NB4 (cell line): ENCODE data around the gene RPGRIP1L.

Source experiments
- DNase-seq: peaks from one replicate; pipeline ENCODE4 v3.0.0; 2010; ENCODE audit warnings: low read depth
- H3K4me3 ChIP-seq: one replicate; pipeline ENCODE4 v1.5.1; 2011; ENCODE audit warnings: mild to moderate bottlenecking, low read depth, low read length, moderate library complexity
- MYC ChIP-seq: IDR thresholded peaks from 2 replicates; pipeline ENCODE4 v1.6.1; 2011; ENCODE audit warnings: low read depth, low read length
- POLR2A ChIP-seq: IDR thresholded peaks from 2 replicates; pipeline ENCODE4 v1.6.1; 2011; ENCODE audit warnings: mild to moderate bottlenecking; ENCODE audit not compliant: insufficient read length; ENCODE audit errors: extremely low read depth
- TF ChIP-seq, protein P1 (sequence below): IDR thresholded peaks from one replicate; pipeline ENCODE4 v1.5.1; 2012; ENCODE audit warnings: low read depth, low read length
- TF ChIP-seq, protein P2 (sequence below): IDR thresholded peaks from 2 replicates; pipeline ENCODE4 v1.6.1; 2011; ENCODE audit warnings: low read depth, low read length

The RPGRIP1L gene

DNA sequence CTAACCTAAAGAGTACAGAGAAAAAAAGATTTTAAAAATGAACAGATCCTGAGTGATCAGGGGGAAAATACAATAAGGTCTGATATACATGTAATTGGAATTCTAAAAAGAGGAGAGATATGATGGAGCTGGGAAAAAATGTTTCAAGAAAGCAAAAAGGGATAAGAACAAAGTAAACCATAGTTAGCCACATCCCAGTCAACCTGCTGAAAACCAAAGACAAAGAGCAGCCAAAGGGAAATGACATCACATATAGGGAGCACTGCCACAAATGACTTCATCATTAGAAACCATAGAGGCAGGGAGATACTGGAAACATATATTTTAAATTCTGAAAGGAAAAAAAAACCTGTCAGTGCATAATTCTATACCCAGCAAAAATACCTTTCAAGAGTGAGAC lies 131.9 kb downstream of the RPGRIP1L start:
- TF ChIP-seq POLR2A (no peak), MYC (no peak)
- TF ChIP-seq, protein P1, sequence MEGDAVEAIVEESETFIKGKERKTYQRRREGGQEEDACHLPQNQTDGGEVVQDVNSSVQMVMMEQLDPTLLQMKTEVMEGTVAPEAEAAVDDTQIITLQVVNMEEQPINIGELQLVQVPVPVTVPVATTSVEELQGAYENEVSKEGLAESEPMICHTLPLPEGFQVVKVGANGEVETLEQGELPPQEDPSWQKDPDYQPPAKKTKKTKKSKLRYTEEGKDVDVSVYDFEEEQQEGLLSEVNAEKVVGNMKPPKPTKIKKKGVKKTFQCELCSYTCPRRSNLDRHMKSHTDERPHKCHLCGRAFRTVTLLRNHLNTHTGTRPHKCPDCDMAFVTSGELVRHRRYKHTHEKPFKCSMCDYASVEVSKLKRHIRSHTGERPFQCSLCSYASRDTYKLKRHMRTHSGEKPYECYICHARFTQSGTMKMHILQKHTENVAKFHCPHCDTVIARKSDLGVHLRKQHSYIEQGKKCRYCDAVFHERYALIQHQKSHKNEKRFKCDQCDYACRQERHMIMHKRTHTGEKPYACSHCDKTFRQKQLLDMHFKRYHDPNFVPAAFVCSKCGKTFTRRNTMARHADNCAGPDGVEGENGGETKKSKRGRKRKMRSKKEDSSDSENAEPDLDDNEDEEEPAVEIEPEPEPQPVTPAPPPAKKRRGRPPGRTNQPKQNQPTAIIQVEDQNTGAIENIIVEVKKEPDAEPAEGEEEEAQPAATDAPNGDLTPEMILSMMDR: no peak
- TF ChIP-seq, protein P2, sequence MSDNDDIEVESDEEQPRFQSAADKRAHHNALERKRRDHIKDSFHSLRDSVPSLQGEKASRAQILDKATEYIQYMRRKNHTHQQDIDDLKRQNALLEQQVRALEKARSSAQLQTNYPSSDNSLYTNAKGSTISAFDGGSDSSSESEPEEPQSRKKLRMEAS: no peak
- no peak overlapping the region for H3K4me3 ChIP-seq
- DNase-seq: no peak

DNA sequence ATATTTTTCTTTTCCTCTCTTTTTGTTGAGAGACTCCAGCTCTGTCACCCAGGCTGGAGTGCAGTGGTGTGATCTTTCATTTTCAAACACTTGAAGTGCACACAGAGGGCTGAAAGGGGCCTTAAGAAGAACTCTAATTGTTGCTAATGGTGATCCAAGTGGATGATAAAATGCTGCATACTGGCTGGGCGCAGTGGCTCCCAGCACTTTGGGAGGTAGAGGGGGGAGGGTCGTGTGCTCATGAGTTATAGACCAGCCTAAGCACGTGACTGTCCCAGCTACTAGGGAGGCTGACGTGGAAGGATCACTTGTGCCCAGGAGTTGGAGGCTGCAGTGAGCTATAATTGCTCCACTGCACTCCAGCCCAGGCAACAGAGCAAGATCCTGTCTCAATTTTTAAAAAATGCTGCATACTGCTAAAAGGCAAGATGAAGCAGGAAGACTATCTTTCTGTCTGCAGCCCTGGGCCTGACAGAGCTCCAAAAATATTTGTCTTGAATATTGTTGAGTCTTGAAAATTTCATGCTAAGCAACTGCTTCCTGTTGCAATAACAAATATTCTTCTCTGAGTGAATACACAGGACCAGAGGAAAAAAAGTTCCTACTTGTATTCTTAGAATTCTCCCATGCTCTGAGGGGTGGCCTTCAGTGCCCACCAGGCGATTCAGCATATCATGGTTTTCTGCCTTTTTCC lies 137.0 kb downstream of the RPGRIP1L start:
- TF ChIP-seq, protein P2: no peak
- no peak for TF ChIP-seq MYC
- no peak for TF ChIP-seq POLR2A
- TF ChIP-seq, protein P1: no peak
- no peak overlapping the region for H3K4me3 ChIP-seq
- DNase-seq: no peak

DNA sequence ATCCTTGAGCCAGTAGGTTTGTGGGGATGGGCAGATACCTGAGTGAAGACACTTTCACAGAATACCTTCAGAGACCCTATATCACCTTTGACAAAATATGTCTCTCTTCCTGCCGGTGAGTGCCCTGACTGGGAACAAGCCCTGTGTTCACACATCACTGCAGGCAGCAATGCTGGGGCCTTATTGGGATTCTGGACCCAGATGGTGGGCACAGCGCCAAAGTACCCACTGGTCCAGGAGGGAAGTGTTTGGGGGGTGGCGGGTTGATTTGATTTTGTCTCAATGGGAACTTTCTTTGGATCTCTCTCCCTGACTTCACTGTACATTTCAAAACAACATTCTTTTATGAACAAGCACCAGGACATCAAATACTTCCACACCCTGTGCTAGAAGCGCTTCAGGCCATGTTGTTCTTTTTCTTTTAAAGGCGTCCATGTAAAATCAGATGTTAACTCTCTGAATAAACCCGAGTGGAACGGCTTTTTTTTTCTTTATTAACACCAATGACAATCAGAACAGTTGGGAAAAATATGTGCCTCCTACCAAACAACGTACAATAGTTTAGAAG lies 138.3 kb downstream of the RPGRIP1L start:
- no peak for DNase-seq

DNA sequence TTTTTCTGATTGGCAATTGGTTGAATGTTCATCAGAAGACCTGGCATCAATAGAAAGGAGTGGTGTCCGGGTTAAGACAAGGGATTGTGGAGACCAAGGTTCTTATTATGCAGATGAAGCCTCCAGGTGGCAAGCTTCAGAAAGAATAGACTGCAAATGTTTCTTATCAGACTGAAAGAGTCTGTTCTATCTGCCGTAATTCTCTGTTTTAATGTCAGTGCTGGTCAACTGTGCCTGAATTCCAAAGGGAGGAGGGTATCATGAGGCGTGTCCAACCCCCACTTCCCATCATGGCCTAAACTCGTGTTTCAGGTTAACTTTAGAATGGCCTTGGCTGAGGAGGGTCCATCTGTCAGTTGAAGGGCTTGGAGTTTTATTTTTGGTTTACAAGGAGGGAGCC lies 140.2 kb downstream of the RPGRIP1L start:
- TF ChIP-seq POLR2A (no peak), MYC (no peak)
- TF ChIP-seq, protein P2: no peak
- TF ChIP-seq, protein P1: no peak
- no peak overlapping the region for H3K4me3 ChIP-seq
- no peak for DNase-seq

More for the DNA sequence above, 138.3 kb downstream of the RPGRIP1L start:
- no peak overlapping the region for H3K4me3 ChIP-seq
- TF ChIP-seq, protein P2: no peak
- TF ChIP-seq, protein P1: no peak
- TF ChIP-seq MYC: no peak
- no peak for TF ChIP-seq POLR2A

DNA sequence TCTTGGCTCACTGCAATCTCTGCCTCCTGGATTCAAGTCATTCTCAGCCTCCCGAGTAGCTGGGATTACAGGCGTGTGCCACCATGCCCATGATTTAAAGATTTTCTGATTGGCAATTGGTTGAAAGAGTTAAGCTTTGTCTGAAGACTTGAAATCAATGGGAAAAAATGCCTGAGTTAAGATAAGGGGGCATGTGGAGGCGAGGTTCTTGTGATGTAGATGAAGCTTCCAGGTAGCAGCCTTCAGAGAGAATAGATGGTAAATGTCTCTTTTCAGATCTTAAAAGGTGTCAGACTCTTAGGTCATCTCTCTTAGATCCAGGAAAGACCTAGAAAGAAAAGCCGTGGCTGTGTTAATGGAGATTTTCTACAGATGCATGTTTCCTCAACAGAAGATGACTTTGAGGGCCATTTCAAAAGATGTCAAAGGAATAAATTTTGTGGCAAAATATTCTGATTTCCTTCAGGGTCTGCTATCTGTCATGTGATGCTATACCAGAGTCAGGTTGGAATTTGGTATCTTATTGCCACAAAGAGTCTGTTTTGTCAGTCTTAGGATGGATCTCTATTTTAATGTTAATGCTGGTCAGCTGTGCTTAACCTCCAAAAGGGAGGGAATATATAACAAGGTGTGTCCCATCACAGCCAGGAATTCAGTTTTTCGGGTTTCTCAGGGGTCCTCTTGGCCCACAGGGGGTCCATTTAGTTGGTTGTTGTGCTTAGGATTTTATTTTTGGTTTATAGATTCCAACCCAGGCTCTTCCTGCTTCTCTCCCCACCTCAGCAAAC lies 142.4 kb downstream of the RPGRIP1L start:
- H3K4me3 ChIP-seq: no peak overlapping the region
- TF ChIP-seq, protein P1: no peak
- TF ChIP-seq MYC (no peak), POLR2A (no peak)
- TF ChIP-seq, protein P2: no peak
- DNase-seq: no peak
